Activated naive CD4-positive, alpha-beta T cell (primary cell): ENCODE data around the gene MPHOSPH10.
"Not testable (repeated sequence)": the region's sequence is repeated elsewhere in the genome, so short reads cannot be mapped to it uniquely, and the experiment has no call there.

ENCODE experiments used
- DNase-seq, 4 experiments: peaks; one replicate each; lab custom pipeline; 2025; lab: John Stamatoyannopoulos, UW

MPHOSPH10 gene

GRCh38 chr2:71125506-71126294 lies 4.7 kb upstream of the MPHOSPH10 start:
- DNase-seq, result no peak

- no peak for DNase-seq
Observed at GRCh38 chr2:71126957-71127356, 3.5 kb upstream of the MPHOSPH10 start.

- no peak for DNase-seq
Observed at GRCh38 chr2:71129114-71129901, 1.1 kb upstream of the MPHOSPH10 start.

- DNase-seq, result no peak
Observed at GRCh38 chr2:71129902-71130151, 607 bp upstream of the MPHOSPH10 start.

- no peak for DNase-seq
Observed at GRCh38 chr2:71130905-71131244, 441 bp downstream of the MPHOSPH10 start.

- DNase-seq, result not testable (repeated sequence)
Observed at GRCh38 chr2:71131387-71132166, 1.1 kb downstream of the MPHOSPH10 start.

- no peak for DNase-seq
Observed at GRCh38 chr2:71133603-71134002, 3.2 kb downstream of the MPHOSPH10 start.

- DNase-seq, result no peak
Observed at GRCh38 chr2:71136174-71136573, 5.7 kb downstream of the MPHOSPH10 start.

- no peak for DNase-seq
Observed at GRCh38 chr2:71143782-71144181, 13.3 kb downstream of the MPHOSPH10 start.

- DNase-seq, result no peak
Observed at GRCh38 chr2:71148506-71149063, 18.2 kb downstream of the MPHOSPH10 start.

GRCh38 chr2:71150082-71150816 lies 19.8 kb downstream of the MPHOSPH10 start:
- no peak for DNase-seq

- no peak for DNase-seq
Observed at GRCh38 chr2:71151620-71152019, 21.2 kb downstream of the MPHOSPH10 start.

- DNase-seq, result no peak
Observed at GRCh38 chr2:71153585-71154224, 23.3 kb downstream of the MPHOSPH10 start.

- no peak for DNase-seq
Observed at GRCh38 chr2:71154279-71154678, 23.8 kb downstream of the MPHOSPH10 start.

- no peak for DNase-seq
Observed at GRCh38 chr2:71154798-71155197, 24.4 kb downstream of the MPHOSPH10 start.

- no peak for DNase-seq
Observed at GRCh38 chr2:71155846-71156245, 25.4 kb downstream of the MPHOSPH10 start.

GRCh38 chr2:71156573-71156972 lies 26.1 kb downstream of the MPHOSPH10 start:
- no peak for DNase-seq

GRCh38 chr2:71157124-71157793 lies 26.8 kb downstream of the MPHOSPH10 start:
- DNase-seq, result peak; percentile 12 to 47 (median 32)

GRCh38 chr2:71166812-71167211 lies 36.4 kb downstream of the MPHOSPH10 start:
- DNase-seq, result no peak

GRCh38 chr2:71173096-71173495 lies 42.7 kb downstream of the MPHOSPH10 start:
- no peak for DNase-seq

- no peak for DNase-seq
Observed at GRCh38 chr2:71174207-71174606, 43.8 kb downstream of the MPHOSPH10 start.
